RPMI7951 (cell line): ENCODE results near the gene DIO1. TPM values are rescaled to one million over a fixed set of nuclear protein-coding genes. Genes with fewer than 3 reads are reported as not detected.

Experiments used
- total RNA-seq: library from RNA; depleted of rRNA; stranded (reverse); fragments of >200 nt; shearing (Covaris generic); gene quantifications from 2 replicates; pipeline ENCODE4 v1.2.3, GENCODE V29; 2014; rRNA removed

Gene DIO1
- total RNA-seq, 1 experiment from 2014 or later: not detected

Other genes starting within 250 kb of the DIO1 start
- 1.3 and 1.9 TPM in 2 replicates for gene GLIS1, start 155.0 kb upstream of the DIO1 start, total RNA-seq
- 67.2 and 83.9 TPM in 2 replicates for gene NDC1, start 55.9 kb upstream of the DIO1 start, total RNA-seq
- gene YIPF1, start 4.4 kb upstream of the DIO1 start, total RNA-seq: 29.0 and 32.3 TPM in 2 replicates
- 100 and 107 TPM in 2 replicates for gene IFT25, start 51.5 kb downstream of the DIO1 start, total RNA-seq
- 51.3 and 57.8 TPM in 2 replicates for gene LRRC42, start 52.2 kb downstream of the DIO1 start, total RNA-seq
- not detected in 2 replicates for gene LDLRAD1, start 124.0 kb downstream of the DIO1 start, total RNA-seq
- 394 and 422 TPM in 2 replicates for gene TMEM59, start 159.0 kb downstream of the DIO1 start, total RNA-seq
- gene TCEANC2, start 159.4 kb downstream of the DIO1 start, total RNA-seq: 3.1 and 4.2 TPM in 2 replicates